A204.1 (cell line): Measurements from ENCODE around the gene JTB.

Source experiments
- FAIRE-seq: peaks from 2 replicates; lab custom pipeline; 2012; peaks lifted over from hg19 to GRCh38; lab: Jason Lieb, UNC

JTB gene

GRCh38 chr1:153978274-153978909 lies 918 bp upstream of the JTB start:
- FAIRE-seq, result no peak

GRCh38 chr1:153976819-153977249 lies 640 bp downstream of the JTB start:
- FAIRE-seq, result no peak

- no peak for FAIRE-seq
Observed at GRCh38 chr1:153973525-153973924, 3.9 kb downstream of the JTB start.

GRCh38 chr1:153973071-153973470 lies 4.4 kb downstream of the JTB start:
- FAIRE-seq, result no peak

GRCh38 chr1:153970346-153970745 lies 7.1 kb downstream of the JTB start:
- no peak for FAIRE-seq

GRCh38 chr1:153968972-153969371 lies 8.5 kb downstream of the JTB start:
- FAIRE-seq, result no peak

GRCh38 chr1:153968408-153968807 lies 9.1 kb downstream of the JTB start:
- no peak for FAIRE-seq

- no peak for FAIRE-seq
Observed at GRCh38 chr1:153968000-153968363, 9.5 kb downstream of the JTB start.

- peak; percentile 92 for FAIRE-seq
Observed at GRCh38 chr1:153967107-153967999, 10.1 kb downstream of the JTB start, which contains the start of gene CREB3L4. Gene CREB3L4, plus strand, starts transcription at chr1:153967902. Its CDS starts 624 bp downstream, at chr1:153968526.

GRCh38 chr1:153963850-153964331 lies 13.6 kb downstream of the JTB start:
- no peak for FAIRE-seq

- FAIRE-seq, result peak; percentile 51
Observed at GRCh38 chr1:153963030-153963849, 14.2 kb downstream of the JTB start, which contains the start of gene SLC39A1. Gene SLC39A1, minus strand, starts transcription at chr1:153963537. Its CDS starts 822 bp downstream, at chr1:153962715.

GRCh38 chr1:153962088-153963029 lies 15.1 kb downstream of the JTB start:
- no peak for FAIRE-seq

- no peak for FAIRE-seq
Observed at GRCh38 chr1:153961421-153961820, 16.1 kb downstream of the JTB start.

- no peak for FAIRE-seq
Observed at GRCh38 chr1:153960206-153960605, 17.3 kb downstream of the JTB start.

- FAIRE-seq, result no peak
Observed at GRCh38 chr1:153959454-153959853, 18.0 kb downstream of the JTB start.

- no peak for FAIRE-seq
Observed at GRCh38 chr1:153958961-153959260, 18.6 kb downstream of the JTB start.

- peak; percentile 90 for FAIRE-seq
Observed at GRCh38 chr1:153958111-153958960, 19.1 kb downstream of the JTB start, which contains the start of gene CRTC2. Gene CRTC2, minus strand, starts transcription at chr1:153958612. Its CDS starts 115 bp downstream, at chr1:153958497.

- FAIRE-seq, result no peak
Observed at GRCh38 chr1:153957744-153958110, 19.7 kb downstream of the JTB start.

- FAIRE-seq, result no peak
Observed at GRCh38 chr1:153956997-153957715, 20.3 kb downstream of the JTB start.

GRCh38 chr1:153954826-153955225 lies 22.6 kb downstream of the JTB start:
- no peak for FAIRE-seq
